NCI-H510A treated with DMSO at 0.1 percent for 48 hours (cell line): ENCODE measurements around the gene PMF1.
"Not testable (repeated sequence)": the region's sequence is repeated elsewhere in the genome, so short reads cannot be mapped to it uniquely, and the experiment has no call there.

Experiments used
- DNase-seq: peaks from one replicate; lab custom pipeline; 2025; lab: John Stamatoyannopoulos, UW

Gene PMF1

DNA sequence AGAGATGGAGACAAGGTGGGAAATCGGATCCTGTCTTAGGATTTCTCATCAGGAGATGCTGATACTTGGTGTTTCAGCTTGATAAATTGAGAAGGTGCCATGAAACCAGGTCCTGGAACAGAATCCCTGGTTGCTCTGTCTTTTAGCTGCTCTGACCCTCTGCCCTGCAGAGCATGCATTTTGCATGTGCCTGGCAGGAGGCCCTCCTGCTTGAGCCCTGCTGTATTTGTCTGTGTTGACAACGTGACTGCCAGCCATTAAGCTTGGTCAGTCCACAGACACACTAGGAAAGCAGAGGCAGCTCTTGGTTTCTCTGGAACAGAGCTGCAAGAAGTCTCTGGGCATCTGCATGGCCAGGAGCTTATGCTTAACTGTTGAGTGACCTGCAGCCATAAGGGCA lies 16.4 kb upstream of the PMF1 start:
- no peak for DNase-seq

DNA sequence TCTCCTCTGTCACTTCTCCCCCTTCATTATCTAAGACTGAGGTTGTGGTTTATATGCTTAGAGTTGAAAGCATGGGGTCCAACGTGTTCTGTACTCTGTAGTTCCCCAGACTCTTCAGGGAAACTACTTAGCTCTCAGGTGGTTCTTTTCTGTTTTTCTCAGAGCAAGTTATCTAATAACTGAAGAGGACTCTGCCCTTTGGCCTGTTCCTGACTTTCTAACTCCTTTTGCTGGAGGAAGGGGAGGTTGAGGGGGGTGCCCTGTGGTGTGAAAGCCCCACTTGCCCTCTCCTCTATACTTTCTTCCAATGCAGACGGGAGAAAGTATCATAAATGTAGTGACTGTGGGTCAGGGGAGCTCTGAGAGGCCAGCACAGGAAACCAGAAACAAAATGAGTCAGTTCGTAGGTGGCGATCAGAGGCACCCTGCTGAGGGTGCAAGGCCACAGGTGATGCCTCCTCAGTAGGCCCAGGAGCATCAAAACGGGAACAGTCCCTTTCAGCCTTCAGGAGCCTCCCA lies 13.9 kb upstream of the PMF1 start:
- no peak for DNase-seq

DNA sequence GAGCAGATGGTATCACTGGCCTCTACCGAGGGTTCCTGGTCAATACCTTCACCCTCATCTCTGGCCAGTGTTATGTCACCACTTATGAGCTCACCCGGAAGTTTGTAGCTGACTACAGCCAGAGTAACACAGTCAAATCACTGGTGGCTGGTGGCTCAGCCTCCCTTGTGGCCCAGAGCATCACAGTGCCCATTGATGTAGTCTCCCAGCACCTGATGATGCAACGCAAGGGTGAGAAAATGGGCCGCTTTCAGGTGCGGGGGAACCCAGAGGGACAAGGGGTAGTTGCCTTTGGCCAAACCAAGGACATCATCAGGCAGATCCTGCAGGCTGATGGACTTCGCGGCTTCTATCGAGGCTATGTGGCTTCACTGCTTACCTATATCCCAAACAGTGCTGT lies 12.8 kb upstream of the PMF1 start:
- DNase-seq = no peak

- no peak for DNase-seq
These were observed 9.5 kb upstream of the PMF1 start for GRCh38 chr1:156203331-156203730.

GRCh38 chr1:156204686-156205085 lies 8.1 kb upstream of the PMF1 start:
- no peak for DNase-seq

DNA sequence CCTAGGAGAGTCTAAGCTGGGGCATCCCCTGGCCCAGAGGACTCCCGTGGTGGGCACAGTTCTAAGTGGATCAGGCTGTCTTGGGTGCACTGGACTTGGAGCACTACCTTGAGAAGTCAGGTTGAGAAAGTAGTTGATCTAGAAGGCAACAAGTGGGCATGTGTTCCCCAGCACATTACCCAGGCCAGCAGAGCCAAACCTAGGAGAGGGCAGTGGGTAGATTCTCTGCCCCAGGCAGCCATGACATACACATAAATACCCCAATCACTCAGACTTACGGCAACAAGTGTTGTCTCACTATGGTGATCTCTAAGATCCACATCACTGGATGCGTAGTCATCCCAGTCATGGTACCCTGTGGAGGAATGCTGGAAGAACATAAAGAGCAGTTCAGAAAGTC lies 1.6 kb upstream of the PMF1 start:
- DNase-seq = no peak

DNA sequence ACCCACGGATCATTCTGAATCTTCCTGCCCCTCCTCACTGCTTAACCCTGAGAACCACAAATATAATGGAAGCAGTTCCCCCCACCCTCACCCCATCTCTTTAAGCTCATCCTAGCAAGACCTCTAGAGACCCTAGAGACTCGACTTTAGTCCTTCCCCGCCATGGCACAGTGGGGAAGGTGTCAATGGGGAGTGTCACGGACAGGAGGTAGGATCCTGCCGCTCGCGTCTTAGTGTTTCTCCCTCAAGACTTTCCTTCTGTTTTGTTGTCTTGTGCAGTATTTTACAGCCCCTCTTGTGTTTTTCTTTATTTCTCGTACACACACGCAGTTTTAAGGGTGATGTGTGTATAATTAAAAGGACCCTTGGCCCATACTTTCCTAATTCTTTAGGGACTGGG lies 677 bp upstream of the PMF1 start:
- DNase-seq = no peak

- no peak for DNase-seq
These were observed 798 bp downstream of the PMF1 start for GRCh38 chr1:156213644-156213966.

- no peak for DNase-seq
These were observed 1.4 kb downstream of the PMF1 start for GRCh38 chr1:156214024-156214748.

GRCh38 chr1:156216361-156217086 lies 3.7 kb downstream of the PMF1 start:
- not testable (repeated sequence) for DNase-seq

DNA sequence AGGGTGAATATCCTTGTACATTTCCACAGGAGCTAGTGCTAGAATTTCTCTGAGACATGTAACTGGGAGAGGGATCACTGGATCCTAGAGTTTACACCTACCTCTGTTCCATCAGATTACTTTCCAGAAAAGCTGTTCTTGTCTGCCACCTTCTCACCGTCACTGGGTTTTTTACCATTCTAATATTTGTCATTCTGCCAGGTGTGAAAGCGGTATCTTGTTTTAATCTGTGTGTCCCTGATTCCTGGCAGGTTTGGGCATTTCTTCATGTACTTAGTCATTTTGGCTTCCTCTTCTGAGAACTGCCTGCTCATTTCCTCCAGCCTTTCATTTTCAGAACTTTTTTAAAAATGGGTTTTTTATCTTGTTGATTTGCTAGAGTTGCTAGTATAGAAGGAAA lies 5.1 kb downstream of the PMF1 start:
- DNase-seq = no peak

DNA sequence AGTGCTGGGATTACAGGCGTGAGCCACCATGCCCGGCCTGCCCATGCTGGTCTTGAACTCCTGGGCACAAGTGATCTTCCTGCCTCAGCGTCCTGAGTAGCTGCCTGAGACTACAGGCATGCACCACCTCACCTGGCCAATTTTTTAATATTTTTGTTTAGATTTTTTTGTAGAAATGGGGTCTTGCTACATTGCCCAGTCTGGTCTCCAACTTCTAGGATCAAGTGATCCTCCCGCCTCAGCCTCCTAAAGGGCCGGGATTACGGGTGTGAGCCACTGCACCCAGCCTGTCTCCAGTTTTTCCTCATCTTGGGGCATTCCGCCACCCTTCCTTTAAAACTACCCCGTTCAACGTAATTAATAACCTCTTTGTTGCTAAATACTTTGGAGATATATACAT lies 7.4 kb downstream of the PMF1 start:
- DNase-seq = no peak

DNA sequence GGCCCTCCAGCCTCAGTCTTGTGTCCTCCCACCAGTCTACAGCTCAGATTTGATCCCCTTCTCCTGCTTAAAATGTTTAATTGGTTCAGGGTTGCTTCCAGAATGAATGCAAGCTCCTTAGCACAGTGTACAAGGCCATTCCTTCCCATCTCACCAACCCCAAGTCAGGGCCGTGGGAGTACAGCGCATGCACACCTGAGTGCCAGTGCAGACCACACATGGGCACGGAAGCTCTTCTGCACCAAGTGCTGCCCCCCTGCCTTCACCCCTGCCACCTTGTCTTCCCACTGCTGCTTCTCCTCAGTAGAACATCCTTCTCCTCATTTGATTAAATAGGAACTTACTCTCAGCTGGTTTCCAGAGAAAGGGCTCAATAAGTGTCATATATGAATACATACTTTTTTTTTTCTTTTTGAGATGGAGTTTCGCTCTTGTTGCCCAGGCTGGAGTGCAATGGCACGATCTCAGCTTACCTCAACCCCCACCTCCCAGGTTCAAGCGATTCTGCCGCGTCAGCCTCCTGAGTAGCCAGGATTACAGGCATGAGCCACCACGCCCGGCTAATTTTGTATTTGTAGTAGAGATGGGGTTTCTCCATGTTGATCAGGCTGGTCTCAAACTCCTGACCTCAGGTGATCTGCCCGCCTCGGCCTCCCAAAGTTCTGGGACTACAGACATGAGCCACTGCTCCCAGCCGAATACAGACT lies 9.3 kb downstream of the PMF1 start:
- DNase-seq = no peak

GRCh38 chr1:156225677-156226014 lies 12.8 kb downstream of the PMF1 start:
- DNase-seq = no peak

- DNase-seq = no peak
These were observed 13.3 kb downstream of the PMF1 start for GRCh38 chr1:156226116-156226538.

- no peak for DNase-seq
These were observed 14.0 kb downstream of the PMF1 start for GRCh38 chr1:156226782-156227181.

DNA sequence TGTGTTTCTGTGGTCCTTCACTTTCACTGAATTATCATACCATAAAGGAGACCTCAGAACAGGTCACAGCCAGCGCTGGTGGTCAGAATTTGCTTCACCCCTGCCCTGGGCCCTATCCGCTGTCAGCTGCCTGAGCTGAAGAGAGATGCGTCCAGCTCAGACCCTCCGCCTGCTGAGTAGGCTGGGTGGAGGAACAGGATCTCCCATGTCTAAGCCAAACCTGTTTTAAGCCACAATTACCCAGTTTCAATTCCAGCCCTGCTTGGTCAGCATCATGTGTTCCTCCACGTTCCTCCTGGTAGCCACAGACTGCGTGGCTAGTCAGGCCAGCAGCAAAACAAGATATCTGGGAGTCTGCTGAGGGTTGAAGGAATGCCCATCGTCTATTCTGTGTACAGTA lies 15.7 kb downstream of the PMF1 start:
- no peak for DNase-seq

DNA sequence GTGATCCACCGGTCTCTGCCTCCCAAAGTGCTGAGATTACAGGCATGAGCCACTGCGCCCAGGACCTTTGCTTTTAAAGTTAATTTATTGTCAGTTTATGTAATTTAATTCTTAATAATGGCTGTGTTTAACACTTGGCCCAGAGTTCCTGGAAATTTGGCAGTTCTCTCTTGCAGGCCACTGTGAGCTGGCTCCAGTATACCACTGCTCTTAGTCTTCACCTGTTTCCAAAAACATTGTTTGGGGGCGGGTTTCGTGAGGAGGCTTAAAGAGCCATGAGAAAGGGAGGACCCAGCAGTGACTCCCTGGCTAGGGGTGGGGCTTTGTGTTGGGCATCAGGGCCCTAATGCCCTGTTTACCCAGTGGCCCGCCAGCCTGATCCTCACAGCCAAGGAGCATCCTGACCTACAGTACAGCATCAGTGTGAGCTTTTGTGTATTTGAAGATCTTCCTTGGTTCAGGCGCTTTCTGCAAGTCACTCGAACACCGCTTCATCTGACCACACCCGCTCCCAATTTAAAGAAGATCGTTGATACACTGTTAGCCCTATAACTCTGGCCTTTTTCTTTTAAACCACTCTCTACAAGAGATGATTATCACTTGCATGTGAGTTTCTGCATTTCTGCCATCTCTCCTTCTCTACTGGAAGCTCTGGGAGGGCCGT lies 17.1 kb downstream of the PMF1 start:
- DNase-seq = no peak

DNA sequence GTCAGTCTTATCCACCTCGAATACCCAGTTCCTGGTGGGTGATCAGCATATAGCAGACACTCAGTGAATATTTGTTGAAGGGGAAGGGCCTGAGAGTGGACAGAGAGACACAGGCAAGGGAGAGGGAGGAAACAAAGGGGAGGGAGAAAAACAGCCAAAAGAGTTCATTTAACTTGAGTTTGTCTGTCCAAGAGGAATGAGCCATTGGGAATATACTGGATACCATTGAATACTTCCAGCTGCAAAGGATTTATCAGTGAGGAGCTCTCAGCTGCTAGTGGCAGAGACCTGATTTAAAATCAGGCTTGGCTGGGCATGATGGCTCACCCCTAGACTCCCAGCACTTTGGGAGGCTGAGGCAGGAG lies 17.6 kb downstream of the PMF1 start:
- DNase-seq = no peak

GRCh38 chr1:156232201-156232894 lies 19.5 kb downstream of the PMF1 start:
- DNase-seq = peak; percentile 93

GRCh38 chr1:156233426-156234127 lies 20.8 kb downstream of the PMF1 start:
- no peak for DNase-seq
